H9 (cell line): Measurements from ENCODE around the gene EPOP. TPM values are rescaled to one million over a fixed set of nuclear protein-coding genes. Genes with fewer than 3 reads are reported as not detected.

Experiments
- DNase-seq: peaks from one replicate; pipeline ENCODE4 v3.0.0-alpha.2; 2017
- H2AFZ ChIP-seq: one replicate; pipeline ENCODE4 v1.6.1; 2013; ENCODE audit warnings: mild to moderate bottlenecking, low read length, control low read depth, moderate library complexity
- H2AK5ac ChIP-seq: 2 replicates; pipeline ENCODE4 v1.6.1; 2013; ENCODE audit warnings: low read length, control low read depth, mixed read lengths; ENCODE audit not compliant: insufficient read length
- H2BK120ac ChIP-seq: one replicate; pipeline ENCODE4 v1.6.1; 2013; ENCODE audit warnings: low read depth, mild to moderate bottlenecking, low read length, control low read depth, inconsistent platforms; ENCODE audit not compliant: poor library complexity, severe bottlenecking
- H2BK12ac ChIP-seq: 2 replicates; pipeline ENCODE4 v1.6.1; 2013; ENCODE audit warnings: low read length, control low read depth, mixed read lengths, low read depth; ENCODE audit not compliant: insufficient read length
- H2BK15ac ChIP-seq: 2 replicates; pipeline ENCODE4 v1.6.1; 2013; ENCODE audit warnings: low read depth, low read length, control low read depth
- H2BK20ac ChIP-seq: one replicate; pipeline ENCODE4 v1.6.1; 2013; ENCODE audit warnings: low read depth, mild to moderate bottlenecking, low read length, control low read depth, inconsistent platforms; ENCODE audit not compliant: poor library complexity, severe bottlenecking
- H2BK5ac ChIP-seq: 2 replicates; pipeline ENCODE4 v1.6.1; 2013; ENCODE audit warnings: low read length, control low read depth, mixed read lengths; ENCODE audit not compliant: insufficient read length
- H3K14ac ChIP-seq: 2 replicates; pipeline ENCODE4 v1.6.1; 2013; ENCODE audit warnings: low read length, control low read depth; ENCODE audit not compliant: insufficient read depth
- H3K18ac ChIP-seq: 2 replicates; pipeline ENCODE4 v1.6.1; 2013; ENCODE audit warnings: low read depth, mild to moderate bottlenecking, mixed read lengths, low read length, control low read depth; ENCODE audit not compliant: insufficient read length
- H3K23ac ChIP-seq: 2 replicates; pipeline ENCODE4 v1.6.1; 2013; ENCODE audit warnings: low read length, control low read depth, mixed read lengths, low read depth; ENCODE audit not compliant: insufficient read length
- H3K23me2 ChIP-seq: 2 replicates; pipeline ENCODE4 v1.6.1; 2013; ENCODE audit warnings: low read depth, mild to moderate bottlenecking, mixed read lengths, low read length, control low read depth; ENCODE audit not compliant: insufficient read length, poor library complexity, severe bottlenecking
- H3K27ac ChIP-seq: 2 replicates; pipeline ENCODE4 v1.5.1; 2013; ENCODE audit warnings: low read length, control low read depth, mixed read lengths, low read depth; ENCODE audit not compliant: insufficient read length
- H3K27me3 ChIP-seq: 2 replicates; pipeline ENCODE4 v1.6.1; 2013; ENCODE audit warnings: low read length, control low read depth, inconsistent platforms; ENCODE audit not compliant: insufficient read depth
- H3K4ac ChIP-seq: 2 replicates; pipeline ENCODE4 v1.6.1; 2013; ENCODE audit warnings: low read depth, mild to moderate bottlenecking, control low read depth, inconsistent platforms, low read length, moderate library complexity
- H3K4me1 ChIP-seq: 2 replicates; pipeline ENCODE4 v1.6.1; 2013; ENCODE audit warnings: low read length, control low read depth, inconsistent platforms; ENCODE audit not compliant: insufficient read depth
- H3K4me2 ChIP-seq: 2 replicates; pipeline ENCODE4 v1.6.1; 2013; ENCODE audit warnings: low read length, control low read depth, mixed read lengths; ENCODE audit not compliant: insufficient read length, insufficient read depth
- H3K56ac ChIP-seq: 2 replicates; pipeline ENCODE4 v1.6.1; 2013; ENCODE audit warnings: low read depth, mild to moderate bottlenecking, mixed read lengths, low read length, control low read depth; ENCODE audit not compliant: insufficient read length
- H3K79me1 ChIP-seq: 2 replicates; pipeline ENCODE4 v1.6.1; 2013; ENCODE audit warnings: low read depth, mild to moderate bottlenecking, moderate library complexity, low read length, control low read depth, inconsistent platforms; ENCODE audit not compliant: insufficient read depth, poor library complexity, severe bottlenecking
- H3K79me2 ChIP-seq: 2 replicates; pipeline ENCODE4 v1.6.1; 2013; ENCODE audit warnings: low read length, control low read depth, inconsistent platforms; ENCODE audit not compliant: insufficient read depth
- H3K9ac ChIP-seq: 2 replicates; pipeline ENCODE4 v1.6.1; 2013; ENCODE audit warnings: low read length, control low read depth, mixed read lengths; ENCODE audit not compliant: insufficient read length; ENCODE audit errors: extremely low read depth
- H3K9me3 ChIP-seq: one replicate; pipeline ENCODE4 v1.6.1; 2013; ENCODE audit warnings: low read depth, low read length, inconsistent platforms; ENCODE audit not compliant: control insufficient read depth
- H3T11ph ChIP-seq: one replicate; pipeline ENCODE4 v1.6.1; 2013; ENCODE audit warnings: mild to moderate bottlenecking, low read length, control low read depth, inconsistent platforms
- H4K20me1 ChIP-seq: one replicate; pipeline ENCODE4 v1.6.1; 2013; ENCODE audit not compliant: control insufficient read depth, insufficient read length, insufficient read depth
- H4K5ac ChIP-seq: 2 replicates; pipeline ENCODE4 v1.6.1; 2013; ENCODE audit warnings: low read depth, mild to moderate bottlenecking, mixed read lengths, low read length, control low read depth; ENCODE audit not compliant: insufficient read length
- H4K8ac ChIP-seq: replicated peaks from 2 replicates; pipeline ENCODE4 v1.6.1; 2013; ENCODE audit warnings: low read length, control low read depth, mixed read lengths, low read depth; ENCODE audit not compliant: insufficient read length
- H4K91ac ChIP-seq: 2 replicates; pipeline ENCODE4 v1.6.1; 2013; ENCODE audit warnings: low read depth, mild to moderate bottlenecking, moderate library complexity, mixed read lengths, low read length, control low read depth; ENCODE audit not compliant: insufficient read length
- H3K27ac Mint-ChIP-seq, 3 experiments: 2 replicates in 2 of 3; 3 replicates in 1 of 3; pipeline ENCODE4 v1.8.0; 2020 to 2021; ENCODE audit warnings: mixed read lengths in 3 of 3, mild to moderate bottlenecking in 1 of 3, moderate library complexity in 1 of 3
- H3K27me3 Mint-ChIP-seq: 2 replicates; pipeline ENCODE4 v1.8.0; 2021; ENCODE audit warnings: low read depth, mild to moderate bottlenecking, moderate library complexity, mixed read lengths
- H3K36me3 Mint-ChIP-seq, 3 experiments: 2 replicates in 2 of 3; 3 replicates in 1 of 3; pipeline ENCODE4 v1.8.0; 2020 to 2021; ENCODE audit warnings: low read depth in 3 of 3, mixed read lengths in 3 of 3; ENCODE audit not compliant: insufficient read depth in 1 of 3
- H3K4me1 Mint-ChIP-seq, 2 experiments: 2 replicates each; pipeline ENCODE4 v1.8.0; 2020; ENCODE audit warnings: mixed read lengths in 2 of 2
- H3K4me3 Mint-ChIP-seq, 2 experiments: 2 replicates in 1 of 2; 3 replicates in 1 of 2; pipeline ENCODE4 v1.8.0; 2020 to 2021; ENCODE audit warnings: mild to moderate bottlenecking in 2 of 2, mixed read lengths in 2 of 2, moderate library complexity in 1 of 2
- H3K9me3 Mint-ChIP-seq, 2 experiments: 2 replicates in 1 of 2; 3 replicates in 1 of 2; pipeline ENCODE4 v1.8.0; 2020; ENCODE audit warnings: mild to moderate bottlenecking in 2 of 2, mixed read lengths in 2 of 2, moderate library complexity in 1 of 2
- CTCF ChIP-seq: fragments of 200-600 bp; sonication (generic); conservative IDR thresholded peaks from 3 replicates; pipeline ENCODE4 v1.8.0; 2021; ENCODE audit warnings: antibody characterized with exemption, mild to moderate bottlenecking
- WGBS: extraction: QIAGEN DNeasy Blood & Tissue Kit; methylation state at CpG from one replicate; pipeline ENCODE4 v1.1.7; 2013; ENCODE audit warnings: missing lambda C conversion rate, low lambda C conversion rate, mixed read lengths; ENCODE audit not compliant: insufficient read length; ENCODE audit errors: extremely low coverage; 5-methylcytosine and 5-hydroxymethylcytosine counted together
- total RNA-seq: library from RNA; stranded (reverse); gene quantifications from 2 replicates; pipeline ENCODE4 v1.2.1, GENCODE V29; 2021

The EPOP gene
- total RNA-seq, 1 experiment from 2014 or later = 5.9 TPM

DNA sequence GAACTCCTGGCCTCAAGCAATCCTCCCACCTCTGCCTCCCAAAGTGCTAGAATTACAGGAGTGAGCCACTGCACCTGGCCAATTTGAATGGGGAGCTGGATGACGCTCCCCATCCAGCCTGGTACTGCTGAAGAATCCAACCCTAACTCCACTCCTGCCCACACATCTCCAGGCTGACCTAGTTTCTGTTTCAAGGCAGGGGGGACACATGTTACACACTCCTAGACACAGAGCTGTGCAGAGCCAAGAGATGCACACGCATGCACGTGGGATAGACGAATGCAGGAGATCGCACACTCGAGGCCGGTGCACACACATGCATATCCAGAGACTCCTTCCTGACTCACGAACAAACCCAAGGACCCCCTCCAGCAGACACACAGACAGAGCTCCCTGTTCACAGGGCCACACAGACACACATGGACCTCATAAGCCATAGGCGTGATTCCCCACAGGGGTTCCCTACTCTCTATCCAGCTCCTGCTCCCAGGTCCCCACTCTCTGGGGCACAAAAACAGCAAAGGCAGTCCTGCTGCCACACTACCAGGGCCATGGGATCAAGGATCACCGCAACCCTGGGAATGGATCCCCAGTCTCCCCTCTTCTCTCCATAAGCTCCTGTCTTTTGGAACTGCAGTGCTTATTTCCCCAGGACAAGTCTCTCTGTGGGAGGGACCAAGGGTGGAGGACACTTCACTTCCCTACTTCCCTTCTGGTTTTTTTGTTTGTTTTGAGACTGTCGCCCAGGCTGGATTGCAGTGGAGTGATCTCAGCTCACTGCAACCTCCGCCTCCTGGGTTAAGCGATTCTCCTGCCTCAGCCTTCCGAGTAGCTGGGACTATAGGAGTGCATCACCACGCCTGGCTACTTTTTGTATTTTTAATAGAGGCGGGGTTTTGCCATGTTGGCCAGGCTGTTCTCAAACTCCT is 14.4 kb downstream of the EPOP start:
- Histone ChIP-seq H2AFZ (no peak overlapping the region), H3K4me2 (no peak overlapping the region), H3K18ac (no peak overlapping the region), H3K79me1 (no peaks in the 10 kb centered on the region), H3K23me2 (no peaks in the 10 kb centered on the region), H2AK5ac (no peak overlapping the region), H3K27ac (no peak overlapping the region), H4K5ac (no peak overlapping the region), H4K20me1 (no peaks in the 10 kb centered on the region), H3K4ac (no peak overlapping the region), H2BK15ac (no peak overlapping the region), H2BK12ac (no peak overlapping the region), H3T11ph (no peak overlapping the region), H4K8ac (no peak overlapping the region), H3K23ac (no peak overlapping the region), H3K4me1 (no peaks in the 10 kb centered on the region; the same call in 1 of the 2 replicates), H4K91ac (no peak overlapping the region), H3K9me3 (no peaks in the 10 kb centered on the region), H3K9ac (no peak overlapping the region), H3K79me2 (no peaks in the 10 kb centered on the region), H2BK20ac (no peak overlapping the region), H3K14ac (no peak overlapping the region; the same call in 1 of the 2 replicates), H2BK5ac (no peak overlapping the region), H3K56ac (no peak overlapping the region), H2BK120ac (no peak overlapping the region), H3K27me3 (no peaks in the 10 kb centered on the region)
- H3K4me3 Mint-ChIP-seq = no peak overlapping the region
- H3K27me3 Mint-ChIP-seq = peaks cover 35% of the 10 kb centered on the region
- H3K9me3 Mint-ChIP-seq = no peaks in the 10 kb centered on the region; a peak in 1 of 5 replicates
- no peak for DNase-seq
- WGBS = no CpG with 5 or more reads among the region's 16 CpGs
- no peak for TF ChIP-seq CTCF
- 0 out of 7 replicates have a peak overlapping the region, but pooled peaks of 1 of the 3 experiments have one; percentile 51 for H3K27ac Mint-ChIP-seq
- H3K4me1 Mint-ChIP-seq = peaks cover 22 to 42% of the 10 kb centered on the region in 2 experiments
- no peaks in the 10 kb centered on the region; a peak in 1 of 7 replicates for H3K36me3 Mint-ChIP-seq
